Mesenchymal stem cell (in vitro differentiated cells and primary cell): ENCODE results near the gene C1QTNF5.

Experiments
- DNase-seq: peaks from one replicate; pipeline ENCODE4 v3.0.0-alpha.2; 2013
- H2AFZ ChIP-seq: one replicate; pipeline ENCODE4 v1.6.1; 2013; ENCODE audit warnings: low read depth, mild to moderate bottlenecking, control low read depth, inconsistent platforms, low read length, moderate library complexity
- H2AK5ac ChIP-seq: 2 replicates; pipeline ENCODE4 v1.6.1; 2013; ENCODE audit warnings: low read length, moderate library complexity, mild to moderate bottlenecking, inconsistent platforms; ENCODE audit not compliant: severe bottlenecking
- H2BK120ac ChIP-seq: one replicate; pipeline ENCODE4 v1.6.1; 2013; ENCODE audit warnings: low read depth, mild to moderate bottlenecking, inconsistent platforms, low read length, moderate library complexity
- H2BK12ac ChIP-seq, 2 experiments: one replicate each; pipeline ENCODE4 v1.6.1; 2013; ENCODE audit warnings: inconsistent platforms in 2 of 2, low read length in 2 of 2, mild to moderate bottlenecking in 2 of 2, moderate library complexity in 2 of 2, control low read depth in 1 of 2
- H2BK15ac ChIP-seq: one replicate; pipeline ENCODE4 v1.6.1; 2013; ENCODE audit warnings: mild to moderate bottlenecking, low read depth, inconsistent platforms; ENCODE audit not compliant: poor library complexity, severe bottlenecking
- H2BK5ac ChIP-seq: 2 replicates; pipeline ENCODE4 v1.6.1; 2013; ENCODE audit warnings: low read depth, mild to moderate bottlenecking, low read length, control low read depth, inconsistent platforms; ENCODE audit not compliant: poor library complexity, severe bottlenecking
- H3K14ac ChIP-seq, 2 experiments: one replicate each; pipeline ENCODE4 v1.6.1; 2013; ENCODE audit warnings: inconsistent platforms in 2 of 2, low read length in 2 of 2, control low read depth in 1 of 2, mild to moderate bottlenecking in 1 of 2, moderate library complexity in 1 of 2
- H3K18ac ChIP-seq, 2 experiments: one replicate each; pipeline ENCODE4 v1.6.1; 2013; ENCODE audit warnings: inconsistent platforms in 2 of 2, low read length in 2 of 2, control low read depth in 1 of 2, low read depth in 1 of 2, mild to moderate bottlenecking in 1 of 2
- H3K23ac ChIP-seq, 2 experiments: one replicate each; pipeline ENCODE4 v1.6.1; 2013; ENCODE audit warnings: inconsistent platforms in 2 of 2, low read length in 2 of 2, mild to moderate bottlenecking in 2 of 2, moderate library complexity in 2 of 2, control low read depth in 1 of 2
- H3K27ac ChIP-seq: 2 replicates; pipeline ENCODE4 v1.5.1; 2013; ENCODE audit warnings: mild to moderate bottlenecking, moderate library complexity, low read length, control low read depth, inconsistent platforms; ENCODE audit not compliant: poor library complexity, severe bottlenecking
- H3K27me3 ChIP-seq, 2 experiments: 2 replicates each; pipeline versions ENCODE4 v1.6.1 to v1.7.0; 2013; ENCODE audit warnings: low read length in 2 of 2, mild to moderate bottlenecking in 2 of 2, moderate library complexity in 2 of 2, control low read depth in 1 of 2, inconsistent platforms in 1 of 2; ENCODE audit not compliant: control insufficient read depth in 1 of 2, insufficient read depth in 1 of 2
- H3K36me3 ChIP-seq, 2 experiments: 2 replicates each; pipeline versions ENCODE4 v1.6.1 to v1.7.0; 2013; ENCODE audit warnings: low read length in 2 of 2, control low read depth in 1 of 2, inconsistent platforms in 1 of 2, low read depth in 1 of 2, mild to moderate bottlenecking in 1 of 2; ENCODE audit not compliant: insufficient read depth in 2 of 2, control insufficient read depth in 1 of 2
- H3K4ac ChIP-seq, 2 experiments: one replicate each; pipeline ENCODE4 v1.6.1; 2013; ENCODE audit warnings: inconsistent platforms in 2 of 2, low read length in 2 of 2, mild to moderate bottlenecking in 2 of 2, moderate library complexity in 2 of 2, control low read depth in 1 of 2, low read depth in 1 of 2
- H3K4me1 ChIP-seq: 2 replicates; pipeline ENCODE4 v1.6.1; 2013; ENCODE audit warnings: low read depth, low read length, control low read depth; ENCODE audit not compliant: control insufficient read depth, insufficient read depth
- H3K4me2 ChIP-seq: 2 replicates; pipeline ENCODE4 v1.6.1; 2013; ENCODE audit warnings: low read length, mild to moderate bottlenecking, inconsistent platforms; ENCODE audit not compliant: poor library complexity, severe bottlenecking
- H3K4me3 ChIP-seq, 2 experiments: 2 replicates each; pipeline versions ENCODE4 v1.5.1 to v1.7.0; 2013; ENCODE audit warnings: low read length in 2 of 2, mild to moderate bottlenecking in 2 of 2, control low read depth in 1 of 2, low read depth in 1 of 2; ENCODE audit not compliant: insufficient read depth in 1 of 2
- H3K79me1 ChIP-seq: replicated peaks from 2 replicates; pipeline ENCODE4 v1.6.1; 2013; ENCODE audit warnings: mild to moderate bottlenecking, control low read depth, low read length, inconsistent platforms; ENCODE audit not compliant: poor library complexity, severe bottlenecking
- H3K9ac ChIP-seq: 2 replicates; pipeline ENCODE4 v1.7.0; 2013; ENCODE audit warnings: mild to moderate bottlenecking, low read length, moderate library complexity
- H3K9me3 ChIP-seq: 2 replicates; pipeline ENCODE4 v1.7.0; 2013; ENCODE audit warnings: mild to moderate bottlenecking, low read length; ENCODE audit not compliant: control insufficient read depth
- H4K8ac ChIP-seq: one replicate; pipeline ENCODE4 v1.6.1; 2013; ENCODE audit warnings: inconsistent platforms, mild to moderate bottlenecking, low read length, moderate library complexity
- H4K91ac ChIP-seq: one replicate; pipeline ENCODE4 v1.6.1; 2013; ENCODE audit warnings: mild to moderate bottlenecking, low read length, inconsistent platforms
- WGBS: methylation state at CpG from one replicate; pipeline ENCODE4 v1.1.7; 2013; ENCODE audit warnings: mixed read lengths; 5-methylcytosine and 5-hydroxymethylcytosine counted together

C1QTNF5 gene

GRCh38 chr11:119332111-119332765 lies 8.4 kb downstream of the C1QTNF5 start:
- peaks cover 3 to 5% of the 10 kb centered on the region in 2 experiments for H3K27me3 ChIP-seq
- H3K4me1 ChIP-seq, result peaks cover 12% of the 10 kb centered on the region
- H3K14ac ChIP-seq, result no peak overlapping the region
- H3K27ac ChIP-seq, result no peak overlapping the region
- 88% methylated on average over 4 of the region's 4 CpGs for WGBS
- H4K8ac ChIP-seq, result no peak overlapping the region
- no peak overlapping the region for H3K4ac ChIP-seq
- H3K9ac ChIP-seq, result no peak overlapping the region
- no peak overlapping the region for H3K18ac ChIP-seq
- no peak overlapping the region for H3K4me2 ChIP-seq
- H3K9me3 ChIP-seq, result no peaks in the 10 kb centered on the region
- peaks cover 25% of the 10 kb centered on the region for H3K79me1 ChIP-seq
- H2BK12ac ChIP-seq, result no peak overlapping the region
- DNase-seq, result no peak
- no peak overlapping the region for H3K4me3 ChIP-seq
- no peak overlapping the region for H2BK5ac ChIP-seq
- H3K23ac ChIP-seq, result no peak overlapping the region
- H4K91ac ChIP-seq, result no peak overlapping the region
- H2AK5ac ChIP-seq, result no peak overlapping the region
- H2BK120ac ChIP-seq, result no peak overlapping the region
- H2AFZ ChIP-seq, result no peak overlapping the region
- H2BK15ac ChIP-seq, result no peak overlapping the region
- H3K36me3 ChIP-seq, result peaks cover 14 to 16% of the 10 kb centered on the region in 2 experiments

GRCh38 chr11:119330237-119330636 lies 10.4 kb downstream of the C1QTNF5 start:
- Histone ChIP-seq H2BK5ac (no peak overlapping the region), H3K9me3 (no peaks in the 10 kb centered on the region), H3K27ac (no peak overlapping the region), H3K18ac (no peak overlapping the region), H4K8ac (no peak overlapping the region), H3K23ac (no peak overlapping the region), H2AFZ (no peak overlapping the region), H2BK120ac (no peak overlapping the region), H3K14ac (no peak overlapping the region), H3K27me3 (peaks cover 3 to 5% of the 10 kb centered on the region in 2 experiments), H3K4me3 (no peak overlapping the region), H2BK12ac (no peak overlapping the region), H3K36me3 (no peaks in the 10 kb centered on the region), H3K9ac (no peak overlapping the region), H4K91ac (no peak overlapping the region), H3K79me1 (peaks cover 7% of the 10 kb centered on the region), H3K4me2 (no peak overlapping the region), H3K4ac (no peak overlapping the region), H2BK15ac (no peak overlapping the region), H3K4me1 (peaks cover 3% of the 10 kb centered on the region), H2AK5ac (no peak overlapping the region)
- 80% methylated on average over 1 of the region's 1 CpG for WGBS
- no peak for DNase-seq

GRCh38 chr11:119329320-119329719 lies 11.4 kb downstream of the C1QTNF5 start:
- Histone ChIP-seq H4K8ac (no peak overlapping the region), H3K4ac (no peak overlapping the region), H3K18ac (no peak overlapping the region), H3K9me3 (no peaks in the 10 kb centered on the region), H3K27ac (no peak overlapping the region), H3K14ac (no peak overlapping the region), H2BK15ac (no peak overlapping the region), H3K4me2 (no peak overlapping the region), H3K27me3 (peaks cover 3 to 5% of the 10 kb centered on the region in 2 experiments), H3K36me3 (no peaks in the 10 kb centered on the region), H3K23ac (no peak overlapping the region), H3K79me1 (no peaks in the 10 kb centered on the region), H2BK5ac (no peak overlapping the region), H3K9ac (no peak overlapping the region), H2AK5ac (no peak overlapping the region), H2AFZ (no peak overlapping the region), H2BK120ac (no peak overlapping the region), H2BK12ac (no peak overlapping the region), H4K91ac (no peak overlapping the region), H3K4me1 (no peaks in the 10 kb centered on the region), H3K4me3 (no peak overlapping the region)
- DNase-seq, result no peak
- 100% methylated on average over 1 of the region's 2 CpGs for WGBS

GRCh38 chr11:119324189-119324588 lies 16.5 kb downstream of the C1QTNF5 start:
- Histone ChIP-seq H3K23ac (no peak overlapping the region), H2BK15ac (no peak overlapping the region), H2BK120ac (no peak overlapping the region), H2AK5ac (no peak overlapping the region), H3K18ac (no peak overlapping the region), H3K9me3 (no peaks in the 10 kb centered on the region), H3K79me1 (no peaks in the 10 kb centered on the region), H3K4ac (no peak overlapping the region), H3K27ac (no peak overlapping the region), H4K91ac (no peak overlapping the region), H2BK12ac (no peak overlapping the region), H3K9ac (no peak overlapping the region), H3K27me3 (peaks cover 0 to 7% of the 10 kb centered on the region in 2 experiments), H2AFZ (no peak overlapping the region), H4K8ac (no peak overlapping the region), H3K4me3 (no peak overlapping the region), H3K4me1 (peaks cover 19% of the 10 kb centered on the region), H3K36me3 (no peaks in the 10 kb centered on the region), H3K14ac (no peak overlapping the region), H3K4me2 (no peak overlapping the region), H2BK5ac (no peak overlapping the region)
- WGBS, result 60% methylated on average over 4 of the region's 4 CpGs
- DNase-seq, result no peak
